AG04450 (cell line): ENCODE results near the gene FGFBP2. TPM values are rescaled to one million over a fixed set of nuclear protein-coding genes. Genes with fewer than 3 reads are reported as not detected.

Experiments used
- CTCF ChIA-PET: fragments of 300-600, 350-600 bp; formaldehyde crosslinking; extraction: SDS; loops from one replicate; lab custom pipeline; 2022; ENCODE audit warnings: antibody characterized with exemption, inconsistent platforms; lab: Charles Lee
- POLR2A ChIA-PET: fragments of 350-600 bp; formaldehyde crosslinking; extraction: SDS; loops from one replicate; lab custom pipeline; 2021; ENCODE audit warnings: antibody characterized with exemption, inconsistent platforms; lab: Yijun Ruan, JAX
- DNase-seq: peaks from one replicate; pipeline ENCODE4 v3.0.0-alpha.2; 2011; ENCODE audit warnings: low read depth, low spot score
- H3K27ac ChIP-seq: one replicate; pipeline ENCODE4 v1.5.1; 2012; ENCODE audit warnings: low read depth, low read length, control low read depth
- H3K27me3 ChIP-seq: one replicate; pipeline ENCODE4 v1.6.0; 2012; ENCODE audit warnings: low read length; ENCODE audit not compliant: control insufficient read depth, insufficient read depth
- H3K4me3 ChIP-seq: 2 replicates; pipeline ENCODE4 v1.5.1; 2011; ENCODE audit warnings: mild to moderate bottlenecking, low read depth, low read length, control low read depth
- H3K9me3 ChIP-seq: 2 replicates; pipeline ENCODE4 v1.5.1; 2012; ENCODE audit warnings: low read length; ENCODE audit not compliant: control insufficient read depth, insufficient read depth
- CTCF ChIP-seq: IDR thresholded peaks from 2 replicates; pipeline ENCODE4 v1.5.1; 2011; ENCODE audit warnings: low read depth, low read length, control low read depth, inconsistent platforms
- polyA plus RNA-seq: library from polyadenylated mRNA; depleted of rRNA; stranded (reverse); fragments of >200 nt; gene quantifications from 2 replicates; pipeline ENCODE4 v1.2.3, GENCODE V29; 2011

The FGFBP2 gene
- polyA plus RNA-seq, 1 experiment = not detected

DNA sequence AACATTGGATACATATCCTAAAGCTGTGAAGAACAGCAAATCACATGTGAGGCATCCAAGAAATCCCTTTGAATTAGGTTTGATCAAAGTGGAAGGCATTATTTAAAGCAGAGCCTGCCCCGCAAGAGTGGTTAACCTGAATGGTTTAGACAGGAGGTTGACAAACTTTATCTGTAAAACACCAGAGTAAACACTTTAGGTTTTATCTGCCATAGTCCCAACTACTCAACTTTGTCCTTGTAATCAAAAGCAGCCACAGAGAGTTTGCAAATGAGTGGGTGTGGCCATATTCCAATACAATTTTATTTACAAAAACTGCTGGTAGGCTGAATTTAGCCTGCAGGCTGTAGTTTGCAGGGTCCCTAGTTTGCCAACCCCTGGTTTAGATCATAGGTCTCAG, 25.2 kb upstream of the FGFBP2 start:
- ChIA-PET CTCF (interaction anchor here (2.0 kb wide), 1 partner anchor 183 kb away, joined by 7 read pairs; no protein-coding TSS in a partner anchor), POLR2A (no interaction called here)
- TF ChIP-seq CTCF = no peak
- H3K27ac ChIP-seq = no peak overlapping the region
- H3K27me3 ChIP-seq = peaks cover 15% of the 10 kb centered on the region
- H3K4me3 ChIP-seq = no peak overlapping the region
- no peaks in the 10 kb centered on the region for H3K9me3 ChIP-seq
- DNase-seq = no peak

DNA sequence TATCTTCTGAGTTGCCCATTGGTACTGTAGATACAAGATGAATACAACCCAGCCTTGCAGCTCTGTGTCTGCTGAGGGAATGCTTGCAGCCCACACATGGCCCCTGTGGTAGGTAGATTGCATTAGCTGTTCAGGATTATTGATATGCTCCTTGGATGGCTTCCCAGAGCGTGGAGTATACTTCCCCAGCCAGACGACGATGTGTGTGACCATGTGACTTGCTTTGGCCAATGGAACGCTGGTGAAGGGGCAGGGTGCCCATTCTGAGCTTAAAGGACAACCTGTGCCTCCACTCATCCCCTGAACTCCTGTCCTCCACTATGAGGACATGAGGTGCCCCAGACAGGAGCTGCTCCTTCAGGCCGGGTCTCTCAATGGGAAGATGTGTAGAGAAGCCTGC, 23.9 kb upstream of the FGFBP2 start:
- POLR2A ChIA-PET = no interaction called here
- CTCF ChIA-PET = interaction anchor here (0.6 to 1.8 kb wide), 2 partner anchors 15 to 242 kb away, joined by 4 to 11 read pairs; no protein-coding TSS in a partner anchor
- no peak overlapping the region for H3K4me3 ChIP-seq

DNA sequence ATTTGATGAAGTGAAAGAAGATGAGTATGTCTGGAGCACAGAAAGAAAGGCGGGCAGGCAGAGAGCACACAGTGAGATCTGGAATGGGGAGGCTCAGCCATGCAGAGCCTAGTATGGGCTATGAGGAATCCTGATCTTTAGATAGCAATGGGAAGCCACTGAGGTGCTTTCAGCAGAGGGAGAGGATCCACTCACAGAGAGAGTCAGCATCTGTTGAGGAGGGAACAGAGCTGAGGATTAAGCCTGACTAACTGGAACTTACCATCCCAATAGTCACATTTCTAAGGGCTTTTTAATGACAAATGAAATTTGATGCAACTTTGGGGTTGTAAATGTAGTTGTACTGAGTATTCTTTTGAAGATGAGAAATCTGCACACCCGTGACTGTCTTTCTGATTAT, 20.6 kb upstream of the FGFBP2 start:
- DNase-seq = no peak
- ChIA-PET CTCF (interaction anchor here (0.6 kb wide), 1 partner anchor 17 kb away, joined by 3 read pairs; no protein-coding TSS in a partner anchor), POLR2A (no interaction called here)
- no peak for TF ChIP-seq CTCF
- peaks cover 9% of the 10 kb centered on the region for H3K27me3 ChIP-seq
- no peak overlapping the region for H3K4me3 ChIP-seq
- H3K9me3 ChIP-seq = no peaks in the 10 kb centered on the region
- H3K27ac ChIP-seq = no peak overlapping the region

More for the DNA sequence above, 23.9 kb upstream of the FGFBP2 start:
- H3K27me3 ChIP-seq = peaks cover 11% of the 10 kb centered on the region
- no peaks in the 10 kb centered on the region for H3K9me3 ChIP-seq
- no peak for DNase-seq
- H3K27ac ChIP-seq = no peak overlapping the region
- TF ChIP-seq CTCF = no peak

GRCh38 chr4:15982842-15983524, 20.0 kb upstream of the FGFBP2 start:
- H3K4me3 ChIP-seq = no peak overlapping the region
- no peaks in the 10 kb centered on the region for H3K9me3 ChIP-seq
- no peak overlapping the region for H3K27ac ChIP-seq
- ChIA-PET POLR2A (no interaction called here), CTCF (interaction anchor here (0.6 kb wide), 1 partner anchor 18 kb away, joined by 3 read pairs; no protein-coding TSS in a partner anchor)
- peaks cover 10% of the 10 kb centered on the region for H3K27me3 ChIP-seq
- DNase-seq = no peak
- TF ChIP-seq CTCF = no peak
